GM12864 (cell line): ENCODE data around the gene ST6GALNAC3.

Experiments
- DNase-seq: peaks from one replicate; pipeline ENCODE4 v3.0.0-alpha.2; 2011; ENCODE audit warnings: low read depth
- H3K4me3 ChIP-seq: 2 replicates; pipeline ENCODE4 v1.5.1; 2011; ENCODE audit warnings: mild to moderate bottlenecking, low read depth, low read length, control low read depth
- TF ChIP-seq, protein P1 (sequence below): IDR thresholded peaks from 2 replicates; pipeline ENCODE4 v1.5.1; 2011; ENCODE audit warnings: low read depth, mild to moderate bottlenecking, moderate library complexity, low read length, control low read depth, inconsistent platforms; ENCODE audit errors: missing control alignments

ST6GALNAC3 gene

DNA sequence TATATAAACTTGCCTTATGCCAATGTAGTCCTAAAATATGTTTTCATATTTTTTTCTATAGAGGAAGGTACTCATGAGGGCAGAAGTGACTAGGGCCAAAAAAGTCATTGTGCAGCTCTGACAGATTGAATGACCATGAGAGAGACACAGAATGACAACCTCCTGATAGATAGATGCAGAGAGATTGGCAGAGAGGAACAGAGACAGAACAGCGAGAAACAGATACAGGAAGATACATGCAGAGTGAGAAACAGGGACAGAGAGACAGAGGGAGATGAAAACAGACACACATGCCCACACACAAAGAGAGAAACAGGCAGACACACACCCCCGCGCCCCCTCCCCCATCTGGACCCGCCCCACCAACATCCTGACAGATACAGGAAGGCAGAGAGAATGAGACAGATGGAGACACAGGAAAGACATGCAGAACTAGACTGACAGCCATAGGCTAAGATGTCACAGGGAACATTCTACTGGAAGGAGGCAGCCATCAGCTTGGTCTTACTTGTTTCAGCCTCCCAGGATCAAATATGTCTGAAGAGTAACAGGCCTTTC is 211.1 kb downstream of the ST6GALNAC3 start:
- DNase-seq, result no peak
- TF ChIP-seq, protein P1, sequence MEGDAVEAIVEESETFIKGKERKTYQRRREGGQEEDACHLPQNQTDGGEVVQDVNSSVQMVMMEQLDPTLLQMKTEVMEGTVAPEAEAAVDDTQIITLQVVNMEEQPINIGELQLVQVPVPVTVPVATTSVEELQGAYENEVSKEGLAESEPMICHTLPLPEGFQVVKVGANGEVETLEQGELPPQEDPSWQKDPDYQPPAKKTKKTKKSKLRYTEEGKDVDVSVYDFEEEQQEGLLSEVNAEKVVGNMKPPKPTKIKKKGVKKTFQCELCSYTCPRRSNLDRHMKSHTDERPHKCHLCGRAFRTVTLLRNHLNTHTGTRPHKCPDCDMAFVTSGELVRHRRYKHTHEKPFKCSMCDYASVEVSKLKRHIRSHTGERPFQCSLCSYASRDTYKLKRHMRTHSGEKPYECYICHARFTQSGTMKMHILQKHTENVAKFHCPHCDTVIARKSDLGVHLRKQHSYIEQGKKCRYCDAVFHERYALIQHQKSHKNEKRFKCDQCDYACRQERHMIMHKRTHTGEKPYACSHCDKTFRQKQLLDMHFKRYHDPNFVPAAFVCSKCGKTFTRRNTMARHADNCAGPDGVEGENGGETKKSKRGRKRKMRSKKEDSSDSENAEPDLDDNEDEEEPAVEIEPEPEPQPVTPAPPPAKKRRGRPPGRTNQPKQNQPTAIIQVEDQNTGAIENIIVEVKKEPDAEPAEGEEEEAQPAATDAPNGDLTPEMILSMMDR, result no peak

DNA sequence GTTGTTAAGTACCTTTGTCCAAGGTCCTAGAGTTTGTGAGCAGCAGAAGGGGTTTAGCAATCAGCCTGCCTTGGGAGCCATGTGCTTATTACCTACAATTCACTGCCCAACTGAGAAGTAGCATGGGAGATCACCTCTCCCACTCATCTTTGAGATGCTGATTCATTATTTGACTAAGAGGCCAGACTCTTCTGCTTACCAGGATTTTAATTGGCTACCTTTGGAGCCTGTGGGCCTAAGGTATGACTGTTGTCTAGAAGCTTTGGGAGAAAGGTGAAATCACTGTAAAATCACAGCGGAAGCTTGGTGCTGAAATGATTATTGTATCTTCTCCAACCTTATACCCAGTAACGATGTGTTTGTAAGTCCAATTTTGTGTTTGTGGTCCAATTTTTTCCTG is 213.4 kb downstream of the ST6GALNAC3 start:
- DNase-seq, result no peak
- no peak overlapping the region for H3K4me3 ChIP-seq
- TF ChIP-seq, protein P1, result no peak

More for the DNA sequence above, 211.1 kb downstream of the ST6GALNAC3 start:
- H3K4me3 ChIP-seq, result no peak overlapping the region

DNA sequence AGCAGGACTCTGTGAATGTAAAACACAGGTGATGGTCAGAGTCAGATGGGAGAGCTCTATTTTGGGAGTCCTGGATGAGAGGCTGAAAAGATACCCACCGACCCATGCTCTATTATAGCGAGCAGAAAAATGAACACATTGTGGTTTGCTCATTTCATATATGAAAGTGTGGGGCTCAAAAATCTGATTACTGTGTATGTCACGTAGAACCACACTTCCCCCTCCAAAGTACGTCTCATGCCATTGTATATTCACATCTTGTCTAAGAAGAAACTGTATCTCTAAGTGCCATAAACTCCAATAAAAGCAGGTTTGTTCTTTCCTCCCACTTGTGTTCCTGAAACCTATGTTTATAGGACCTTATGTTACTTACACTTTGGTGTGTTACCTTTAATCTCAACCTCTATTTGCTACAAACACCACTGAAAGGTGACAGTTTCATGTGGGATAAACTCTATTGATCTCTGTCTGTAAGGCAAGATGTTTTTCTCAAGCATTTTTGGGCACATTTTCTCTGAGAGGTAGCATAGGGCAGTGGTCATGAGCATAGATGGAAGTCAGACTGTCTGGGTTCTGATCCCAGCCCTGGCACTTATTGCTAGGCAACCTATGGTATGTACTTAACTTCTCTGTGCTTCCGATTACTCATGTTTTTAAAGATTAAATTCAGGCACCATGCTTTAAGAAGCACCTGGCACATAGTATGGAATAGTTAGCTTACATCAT is 214.4 kb downstream of the ST6GALNAC3 start:
- TF ChIP-seq, protein P1, result no peak
- no peak for DNase-seq

DNA sequence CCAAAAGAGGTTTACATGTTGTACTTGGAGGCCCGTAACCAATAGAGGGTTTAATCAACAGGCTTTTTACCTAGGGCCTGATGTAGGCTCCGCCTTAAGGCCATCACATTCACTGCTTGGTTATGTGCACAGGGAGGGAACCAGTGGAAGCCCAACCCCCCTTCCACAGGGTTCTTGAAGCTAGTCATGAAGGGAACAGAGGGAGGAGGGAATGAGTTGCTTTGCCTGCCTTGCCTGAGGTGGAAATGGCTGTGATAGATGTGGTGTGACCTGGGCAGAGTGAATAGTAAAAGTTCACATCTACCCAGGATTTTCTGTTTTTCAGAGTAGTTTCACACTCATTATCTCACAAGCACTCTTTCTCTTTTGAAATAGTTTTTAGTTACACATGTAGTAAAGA is 215.1 kb downstream of the ST6GALNAC3 start:
- no peak for DNase-seq
- no peak overlapping the region for H3K4me3 ChIP-seq
- TF ChIP-seq, protein P1, result no peak

More for the DNA sequence above, 214.4 kb downstream of the ST6GALNAC3 start:
- H3K4me3 ChIP-seq, result no peak overlapping the region

DNA sequence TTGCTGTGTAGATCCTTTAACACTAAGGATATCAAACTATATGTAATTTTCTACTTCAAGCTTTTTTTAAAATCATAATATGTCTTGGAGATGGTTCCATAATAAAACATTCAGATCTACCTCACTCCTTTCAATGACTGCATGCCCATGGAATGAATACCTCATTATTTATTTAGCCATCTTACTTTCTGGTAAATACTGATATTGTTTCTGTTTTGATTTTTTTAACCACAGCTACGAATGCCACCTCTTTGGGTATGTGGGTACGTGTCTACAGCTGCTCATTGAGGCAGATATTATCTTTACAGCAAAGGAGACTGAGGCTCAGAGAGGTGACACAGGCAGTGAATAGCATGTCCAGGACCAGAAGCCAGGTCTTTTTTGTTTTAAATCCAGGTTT is 215.7 kb downstream of the ST6GALNAC3 start:
- TF ChIP-seq, protein P1, result no peak
- no peak for DNase-seq
- no peak overlapping the region for H3K4me3 ChIP-seq

DNA sequence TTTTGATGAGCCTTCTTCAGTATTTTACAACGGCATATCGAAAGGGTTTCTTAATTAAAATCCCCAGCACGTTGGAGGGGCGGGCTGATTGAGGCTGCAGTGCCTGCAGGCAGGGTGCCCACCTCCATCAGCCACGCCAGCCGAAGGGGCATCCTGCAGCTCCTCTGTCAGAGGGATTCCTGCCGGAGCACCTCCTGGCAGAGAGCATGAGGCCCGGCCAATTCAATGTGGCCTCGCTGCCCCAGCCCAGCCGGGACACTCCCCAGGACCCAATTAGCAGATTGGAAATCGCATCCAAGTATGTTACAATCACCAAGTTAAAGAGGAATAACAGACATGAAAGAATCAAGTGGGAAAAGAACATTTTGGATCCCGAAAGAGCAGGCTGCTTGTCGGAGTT is 216.6 kb downstream of the ST6GALNAC3 start:
- H3K4me3 ChIP-seq, result no peak overlapping the region
- TF ChIP-seq, protein P1, result no peak
- no peak for DNase-seq

DNA sequence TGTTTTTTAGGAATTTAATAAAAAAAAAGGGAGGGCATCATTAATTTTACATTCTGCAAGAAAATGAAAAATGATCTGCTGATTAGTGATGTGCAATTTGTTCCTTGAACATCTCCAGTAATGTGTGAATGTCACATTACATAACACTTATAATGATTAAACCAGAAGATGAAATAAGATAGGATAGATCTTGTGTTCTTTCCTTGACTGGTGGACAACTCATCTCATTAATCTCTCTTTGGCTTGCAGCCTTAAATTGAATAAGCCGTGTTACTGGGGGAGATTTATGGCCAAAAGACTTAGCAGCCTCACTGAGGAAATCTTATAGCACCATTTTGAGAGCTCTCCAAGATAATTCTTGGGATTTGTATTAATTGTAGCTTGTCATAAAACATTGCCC is 217.2 kb downstream of the ST6GALNAC3 start:
- no peak overlapping the region for H3K4me3 ChIP-seq
- DNase-seq, result no peak
- TF ChIP-seq, protein P1, result no peak
